Activated CD4-positive, alpha-beta T cell treated with anti-CD3 and anti-CD28 coated beads, Interleukin-10, Interleukin-2, amounts not matched to agents 100 ng/mL and 50 ng/mL, durations not matched to agents 16 hours and 8 hours (primary cell): ENCODE data around the gene NUDT16L1.

Source experiments
- DNase-seq: peaks from one replicate; pipeline ENCODE4 v3.0.0-alpha.2; 2020

Gene NUDT16L1

GRCh38 chr16:4693296-4693955 lies at the start of gene NUDT16L1:
Gene NUDT16L1, plus strand, starts transcription at chr16:4693562. Its CDS starts 165 bp downstream, at chr16:4693727.
- peak; percentile 98 for DNase-seq

GRCh38 chr16:4646773-4647643 lies 46.4 kb upstream of the NUDT16L1 start:
- DNase-seq, result no peak

GRCh38 chr16:4647644-4647980 lies 45.8 kb upstream of the NUDT16L1 start:
- no peak for DNase-seq

GRCh38 chr16:4648917-4649316 lies 44.4 kb upstream of the NUDT16L1 start:
- no peak for DNase-seq

GRCh38 chr16:4649744-4650442 lies 43.5 kb upstream of the NUDT16L1 start:
- no peak for DNase-seq

GRCh38 chr16:4650443-4651074 lies 42.8 kb upstream of the NUDT16L1 start:
- peak; percentile 84 for DNase-seq

- no peak for DNase-seq
Measured at GRCh38 chr16:4651827-4652226, 41.5 kb upstream of the NUDT16L1 start.

- no peak for DNase-seq
Measured at GRCh38 chr16:4652561-4652960, 40.8 kb upstream of the NUDT16L1 start.

GRCh38 chr16:4654011-4654963 lies 39.1 kb upstream of the NUDT16L1 start:
- DNase-seq, result no peak

GRCh38 chr16:4654964-4655590 lies 38.3 kb upstream of the NUDT16L1 start:
- no peak for DNase-seq

GRCh38 chr16:4655801-4656200 lies 37.6 kb upstream of the NUDT16L1 start:
- DNase-seq, result no peak

GRCh38 chr16:4656221-4656620 lies 37.1 kb upstream of the NUDT16L1 start:
- no peak for DNase-seq

- no peak for DNase-seq
Measured at GRCh38 chr16:4656695-4657686, 36.4 kb upstream of the NUDT16L1 start.

- DNase-seq, result no peak
Measured at GRCh38 chr16:4659363-4660353, 33.7 kb upstream of the NUDT16L1 start.

GRCh38 chr16:4660454-4661007 lies 32.8 kb upstream of the NUDT16L1 start:
- peak; percentile 70 for DNase-seq

GRCh38 chr16:4661661-4662060 lies 31.7 kb upstream of the NUDT16L1 start:
- no peak for DNase-seq

GRCh38 chr16:4663465-4663776 lies 29.9 kb upstream of the NUDT16L1 start:
- no peak for DNase-seq

- no peak for DNase-seq
Measured at GRCh38 chr16:4663777-4664465, 29.4 kb upstream of the NUDT16L1 start.
